ENCODE measurements around the gene NPTXR.

Gene NPTXR

GRCh38 chr22:38861927-38862326 is 18.1 kb upstream of the NPTXR start:
- no peak overlapping the region for H3K4me3 ChIP-seq (ENCODE audit: low read depth, low read length)
- no peak overlapping the region for H4K12ac ChIP-seq (ENCODE audit: low read depth, low read length)
- H2AK5ac ChIP-seq (ENCODE audit: low read length), result no peak overlapping the region
- no CpG with 5 or more reads among the region's 12 CpGs for WGBS (ENCODE audit: extremely low coverage, insufficient coverage, insufficient read length)
- no peaks in the 10 kb centered on the region for H3K79me1 ChIP-seq (ENCODE audit: low read length)
- no peaks in the 10 kb centered on the region for H3K79me2 ChIP-seq (ENCODE audit: control insufficient read depth, insufficient read depth, low read length, poor library complexity)
- H3K4ac ChIP-seq (ENCODE audit: low read depth, low read length), result no peak overlapping the region
- H3K27me3 ChIP-seq (ENCODE audit: insufficient read depth, low read length), result no peaks in the 10 kb centered on the region
- H2BK12ac ChIP-seq (ENCODE audit: low read length), result no peak overlapping the region
- H3K9ac ChIP-seq (ENCODE audit: low read length), result no peak overlapping the region
- no peak overlapping the region for H2BK5ac ChIP-seq (ENCODE audit: low read depth, low read length, poor library complexity)
- H3K36me3 ChIP-seq (ENCODE audit: control insufficient read depth in 1 of 2, insufficient read depth in 2 of 2, low read length in 2 of 2), result peaks cover 4 to 6% of the 10 kb centered on the region in 2 experiments
- no peak overlapping the region for H3K4me2 ChIP-seq (ENCODE audit: low read length)
- H4K91ac ChIP-seq (ENCODE audit: low read depth, low read length), result no peak overlapping the region
- H3K27ac ChIP-seq (ENCODE audit: low read depth, low read length), result no peak overlapping the region
- no peak overlapping the region for H4K8ac ChIP-seq (ENCODE audit: low read depth, low read length)
- H3K18ac ChIP-seq (ENCODE audit: low read length), result no peak overlapping the region
- H3K23ac ChIP-seq (ENCODE audit: low read length), result no peak overlapping the region
- H2AFZ ChIP-seq (ENCODE audit: insufficient read depth, low read length, poor library complexity), result no peak overlapping the region
- H2BK120ac ChIP-seq (ENCODE audit: insufficient read depth, low read length, poor library complexity), result no peak overlapping the region
- H3K4me1 ChIP-seq (ENCODE audit: control insufficient read depth in 1 of 2, insufficient read depth in 2 of 2, low read length in 2 of 2), result no peaks in the 10 kb centered on the region
- H3K14ac ChIP-seq (ENCODE audit: low read length), result no peak overlapping the region
- peaks cover 2% of the 10 kb centered on the region for H3K9me3 ChIP-seq (ENCODE audit: insufficient read depth, low read depth, low read length)
- DNase-seq, result no peak

- Histone ChIP-seq H3K14ac (ENCODE audit: low read length) (no peak overlapping the region), H2BK12ac (ENCODE audit: low read length) (no peak overlapping the region), H3K27ac (ENCODE audit: low read depth, low read length) (no peak overlapping the region), H3K9me3 (ENCODE audit: insufficient read depth, low read depth, low read length) (peaks cover 2% of the 10 kb centered on the region), H2BK120ac (ENCODE audit: insufficient read depth, low read length, poor library complexity) (no peak overlapping the region), H4K8ac (ENCODE audit: low read depth, low read length) (no peak overlapping the region), H3K36me3 (ENCODE audit: control insufficient read depth in 1 of 2, insufficient read depth in 2 of 2, low read length in 2 of 2) (peaks cover 3% of the 10 kb centered on the region in 2 experiments), H3K4me2 (ENCODE audit: low read length) (no peak overlapping the region), H3K79me2 (ENCODE audit: control insufficient read depth, insufficient read depth, low read length, poor library complexity) (no peaks in the 10 kb centered on the region), H3K27me3 (ENCODE audit: insufficient read depth, low read length) (no peaks in the 10 kb centered on the region), H2AK5ac (ENCODE audit: low read length) (no peak overlapping the region), H3K18ac (ENCODE audit: low read length) (no peak overlapping the region), H4K12ac (ENCODE audit: low read depth, low read length) (no peak overlapping the region), H3K9ac (ENCODE audit: low read length) (no peak overlapping the region), H4K91ac (ENCODE audit: low read depth, low read length) (no peak overlapping the region), H2BK5ac (ENCODE audit: low read depth, low read length, poor library complexity) (no peak overlapping the region), H2AFZ (ENCODE audit: insufficient read depth, low read length, poor library complexity) (no peak overlapping the region), H3K79me1 (ENCODE audit: low read length) (no peaks in the 10 kb centered on the region), H3K23ac (ENCODE audit: low read length) (no peak overlapping the region), H3K4ac (ENCODE audit: low read depth, low read length) (no peak overlapping the region), H3K4me3 (ENCODE audit: low read depth, low read length) (no peak overlapping the region), H3K4me1 (ENCODE audit: control insufficient read depth in 1 of 2, insufficient read depth in 2 of 2, low read length in 2 of 2) (no peaks in the 10 kb centered on the region)
- DNase-seq, result no peak
- WGBS (ENCODE audit: extremely low coverage, insufficient coverage, insufficient read length), result no CpG with 5 or more reads among the region's 13 CpGs
Measured at GRCh38 chr22:38861170-38861876, 17.5 kb upstream of the NPTXR start.

- Histone ChIP-seq H2BK12ac (ENCODE audit: low read length) (no peak overlapping the region), H3K79me1 (ENCODE audit: low read length) (no peaks in the 10 kb centered on the region), H3K79me2 (ENCODE audit: control insufficient read depth, insufficient read depth, low read length, poor library complexity) (no peaks in the 10 kb centered on the region), H3K9me3 (ENCODE audit: insufficient read depth, low read depth, low read length) (peaks cover 2% of the 10 kb centered on the region), H4K91ac (ENCODE audit: low read depth, low read length) (no peak overlapping the region), H4K12ac (ENCODE audit: low read depth, low read length) (no peak overlapping the region), H4K8ac (ENCODE audit: low read depth, low read length) (no peak overlapping the region), H3K27me3 (ENCODE audit: insufficient read depth, low read length) (no peaks in the 10 kb centered on the region), H2BK120ac (ENCODE audit: insufficient read depth, low read length, poor library complexity) (no peak overlapping the region), H3K4me3 (ENCODE audit: low read depth, low read length) (no peak overlapping the region), H2BK5ac (ENCODE audit: low read depth, low read length, poor library complexity) (no peak overlapping the region), H2AFZ (ENCODE audit: insufficient read depth, low read length, poor library complexity) (no peak overlapping the region), H3K4me2 (ENCODE audit: low read length) (no peak overlapping the region), H3K23ac (ENCODE audit: low read length) (no peak overlapping the region), H3K36me3 (ENCODE audit: control insufficient read depth in 1 of 2, insufficient read depth in 2 of 2, low read length in 2 of 2) (no peaks in the 10 kb centered on the region), H3K27ac (ENCODE audit: low read depth, low read length) (no peak overlapping the region), H3K14ac (ENCODE audit: low read length) (no peak overlapping the region), H3K4me1 (ENCODE audit: control insufficient read depth in 1 of 2, insufficient read depth in 2 of 2, low read length in 2 of 2) (no peaks in the 10 kb centered on the region), H3K4ac (ENCODE audit: low read depth, low read length) (no peak overlapping the region), H2AK5ac (ENCODE audit: low read length) (no peak overlapping the region), H3K18ac (ENCODE audit: low read length) (no peak overlapping the region), H3K9ac (ENCODE audit: low read length) (no peak overlapping the region)
- WGBS (ENCODE audit: extremely low coverage, insufficient coverage, insufficient read length), result no CpG with 5 or more reads among the region's 23 CpGs
- no peak for DNase-seq
Measured at GRCh38 chr22:38860283-38861169, 16.7 kb upstream of the NPTXR start.

- Histone ChIP-seq H3K79me2 (ENCODE audit: control insufficient read depth, insufficient read depth, low read length, poor library complexity) (no peaks in the 10 kb centered on the region), H3K18ac (ENCODE audit: low read length) (no peak overlapping the region), H3K27me3 (ENCODE audit: insufficient read depth, low read length) (no peaks in the 10 kb centered on the region), H3K14ac (ENCODE audit: low read length) (no peak overlapping the region), H3K9me3 (ENCODE audit: insufficient read depth, low read depth, low read length) (peaks cover 2% of the 10 kb centered on the region), H2BK120ac (ENCODE audit: insufficient read depth, low read length, poor library complexity) (no peak overlapping the region), H3K4me3 (ENCODE audit: low read depth, low read length) (no peak overlapping the region), H4K8ac (ENCODE audit: low read depth, low read length) (no peak overlapping the region), H3K27ac (ENCODE audit: low read depth, low read length) (no peak overlapping the region), H4K12ac (ENCODE audit: low read depth, low read length) (no peak overlapping the region), H3K4me1 (ENCODE audit: control insufficient read depth in 1 of 2, insufficient read depth in 2 of 2, low read length in 2 of 2) (no peaks in the 10 kb centered on the region), H3K79me1 (ENCODE audit: low read length) (no peaks in the 10 kb centered on the region), H2BK5ac (ENCODE audit: low read depth, low read length, poor library complexity) (no peak overlapping the region), H3K9ac (ENCODE audit: low read length) (no peak overlapping the region), H2AK5ac (ENCODE audit: low read length) (no peak overlapping the region), H2BK12ac (ENCODE audit: low read length) (no peak overlapping the region), H3K36me3 (ENCODE audit: control insufficient read depth in 1 of 2, insufficient read depth in 2 of 2, low read length in 2 of 2) (no peaks in the 10 kb centered on the region), H4K91ac (ENCODE audit: low read depth, low read length) (no peak overlapping the region), H3K23ac (ENCODE audit: low read length) (no peak overlapping the region), H3K4me2 (ENCODE audit: low read length) (no peak overlapping the region), H3K4ac (ENCODE audit: low read depth, low read length) (no peak overlapping the region), H2AFZ (ENCODE audit: insufficient read depth, low read length, poor library complexity) (no peak overlapping the region)
- no CpG with 5 or more reads among the region's 14 CpGs for WGBS (ENCODE audit: extremely low coverage, insufficient coverage, insufficient read length)
- DNase-seq, result no peak
Measured at GRCh38 chr22:38859581-38860282, 15.9 kb upstream of the NPTXR start.

All from trophoblast cell (in vitro differentiated cells and primary cell).